Natural killer cell (primary cell): ENCODE measurements around the gene COL5A1. TPM values are rescaled to one million over a fixed set of nuclear protein-coding genes. Genes with fewer than 3 reads are reported as not detected.

ENCODE experiments used
- ATAC-seq, 3 donors: fragments of 150-1000 bp in 2 of 3; fragments of 200-7000 bp in 1 of 3; cut with Tn5 transposase; 1 replicate in 1 of 3; 2 replicates in 2 of 3; pipeline ENCODE4 v1.10.0; 2021; ENCODE audit warnings: mild to moderate bottlenecking in 2 of 3, moderate library complexity in 2 of 3
- DNase-seq, 2 donors: peaks; one replicate each; pipeline versions ENCODE4 v3.0.0 to v3.0.0-alpha.2; 2013 to 2021; ENCODE audit warnings: mixed read lengths in 1 of 2
- H3K27ac ChIP-seq: one replicate; pipeline ENCODE4 v1.5.1; 2013; ENCODE audit warnings: mild to moderate bottlenecking, low read length
- H3K27me3 ChIP-seq: one replicate; pipeline ENCODE4 v1.6.1; 2013; ENCODE audit warnings: low read length; ENCODE audit not compliant: control insufficient read depth, insufficient read depth
- H3K36me3 ChIP-seq: one replicate; pipeline ENCODE4 v1.6.1; 2013; ENCODE audit warnings: low read length; ENCODE audit not compliant: control insufficient read depth, insufficient read depth
- H3K4me1 ChIP-seq: one replicate; pipeline ENCODE4 v1.6.1; 2013; ENCODE audit warnings: low read length; ENCODE audit not compliant: control insufficient read depth, insufficient read depth
- H3K4me3 ChIP-seq: one replicate; pipeline ENCODE4 v1.5.1; 2013; ENCODE audit warnings: low read length
- H3K9me3 ChIP-seq: one replicate; pipeline ENCODE4 v1.6.1; 2013; ENCODE audit warnings: low read length; ENCODE audit not compliant: control insufficient read depth, insufficient read depth
- H3K27ac Mint-ChIP-seq, 2 donors: one replicate each; pipeline ENCODE4 v1.8.0; 2022; ENCODE audit warnings: mild to moderate bottlenecking in 2 of 2, mixed read lengths in 2 of 2, moderate library complexity in 1 of 2
- H3K27me3 Mint-ChIP-seq, 2 donors: one replicate each; pipeline ENCODE4 v1.8.0; 2022; ENCODE audit warnings: low read depth in 2 of 2, mixed read lengths in 2 of 2
- H3K36me3 Mint-ChIP-seq: one replicate; pipeline ENCODE4 v1.8.0; 2022; ENCODE audit warnings: mixed read lengths
- H3K4me1 Mint-ChIP-seq, 2 donors: one replicate each; pipeline ENCODE4 v1.8.0; 2022; ENCODE audit warnings: mixed read lengths in 2 of 2
- H3K4me3 Mint-ChIP-seq: one replicate; pipeline ENCODE4 v1.8.0; 2022; ENCODE audit warnings: mild to moderate bottlenecking, moderate library complexity, mixed read lengths
- H3K9me3 Mint-ChIP-seq, 2 donors: one replicate each; pipeline ENCODE4 v1.8.0; 2022; ENCODE audit warnings: mixed read lengths in 2 of 2
- WGBS: methylation state at CpG from one replicate; pipeline ENCODE4 v1.1.7; 2013; ENCODE audit warnings: missing lambda C conversion rate; ENCODE audit not compliant: insufficient coverage; 5-methylcytosine and 5-hydroxymethylcytosine counted together
- intact Hi-C: fragments of 100-400 bp; cut with micrococcal nuclease; formaldehyde crosslinking; loops from one replicate; pipeline ENCODE4 v1.14.2; 2022
- total RNA-seq, 4 donors: library from RNA; stranded (reverse); fragments of 120-200 nt in 1 of 4; gene quantifications; one replicate each; pipeline versions ENCODE4 v1.2.3 to v1.2.4, GENCODE V29; 2013 to 2022
- TF ChIP-seq, protein P1 (sequence below): fragments of 200-600 bp; IDR thresholded peaks from one replicate; pipeline ENCODE4 v1.8.0; 2022; ENCODE audit warnings: antibody characterized with exemption

COL5A1 gene
- total RNA-seq, 3 donors from 2014 or later (not counting 1 experiment from before 2014, with no cell fraction given): 0.11 to 0.28 (median 0.23) TPM

DNA sequence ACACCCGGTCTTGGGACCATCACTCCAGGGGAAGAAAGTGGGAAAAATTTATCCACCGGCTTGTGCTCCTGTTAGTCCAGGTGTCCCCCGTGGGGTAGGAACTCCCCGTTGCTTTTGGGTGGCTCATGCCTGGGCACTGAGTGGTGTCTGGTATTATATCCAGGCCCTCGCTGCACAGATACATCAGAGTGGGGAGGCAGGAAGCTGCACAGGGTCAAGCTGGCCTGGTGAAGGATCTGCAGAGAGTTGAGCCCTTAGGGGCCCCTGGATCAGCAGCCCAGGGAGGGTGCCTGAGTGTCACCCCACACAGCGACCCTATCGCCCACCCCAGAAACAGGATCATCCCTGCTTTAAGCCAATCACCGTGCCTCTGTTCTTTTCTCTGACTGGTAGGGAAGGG is 24.4 kb upstream of the COL5A1 start:
- H3K9me3 ChIP-seq: no peaks in the 10 kb centered on the region
- ATAC-seq: no peak
- peaks cover 0 to 3% of the 10 kb centered on the region in 2 donors for H3K27me3 Mint-ChIP-seq
- H3K27ac Mint-ChIP-seq: no peak overlapping the region
- no peak overlapping the region for H3K4me3 ChIP-seq
- no peaks in the 10 kb centered on the region for H3K27me3 ChIP-seq
- H3K36me3 ChIP-seq: no peaks in the 10 kb centered on the region
- DNase-seq: peak in 1 of 2 donors; percentile 7
- TF ChIP-seq, protein P1, sequence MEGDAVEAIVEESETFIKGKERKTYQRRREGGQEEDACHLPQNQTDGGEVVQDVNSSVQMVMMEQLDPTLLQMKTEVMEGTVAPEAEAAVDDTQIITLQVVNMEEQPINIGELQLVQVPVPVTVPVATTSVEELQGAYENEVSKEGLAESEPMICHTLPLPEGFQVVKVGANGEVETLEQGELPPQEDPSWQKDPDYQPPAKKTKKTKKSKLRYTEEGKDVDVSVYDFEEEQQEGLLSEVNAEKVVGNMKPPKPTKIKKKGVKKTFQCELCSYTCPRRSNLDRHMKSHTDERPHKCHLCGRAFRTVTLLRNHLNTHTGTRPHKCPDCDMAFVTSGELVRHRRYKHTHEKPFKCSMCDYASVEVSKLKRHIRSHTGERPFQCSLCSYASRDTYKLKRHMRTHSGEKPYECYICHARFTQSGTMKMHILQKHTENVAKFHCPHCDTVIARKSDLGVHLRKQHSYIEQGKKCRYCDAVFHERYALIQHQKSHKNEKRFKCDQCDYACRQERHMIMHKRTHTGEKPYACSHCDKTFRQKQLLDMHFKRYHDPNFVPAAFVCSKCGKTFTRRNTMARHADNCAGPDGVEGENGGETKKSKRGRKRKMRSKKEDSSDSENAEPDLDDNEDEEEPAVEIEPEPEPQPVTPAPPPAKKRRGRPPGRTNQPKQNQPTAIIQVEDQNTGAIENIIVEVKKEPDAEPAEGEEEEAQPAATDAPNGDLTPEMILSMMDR: no peak
- H3K4me1 Mint-ChIP-seq: no peaks in the 10 kb centered on the region
- H3K4me1 ChIP-seq: no peaks in the 10 kb centered on the region
- no peak overlapping the region for H3K27ac ChIP-seq
- 92% methylated on average over 8 of the region's 8 CpGs for WGBS
- peaks cover 3 to 4% of the 10 kb centered on the region in 2 donors for H3K9me3 Mint-ChIP-seq
- H3K4me3 Mint-ChIP-seq: no peak overlapping the region
- no peaks in the 10 kb centered on the region for H3K36me3 Mint-ChIP-seq
- intact Hi-C loops: no loop called here

DNA sequence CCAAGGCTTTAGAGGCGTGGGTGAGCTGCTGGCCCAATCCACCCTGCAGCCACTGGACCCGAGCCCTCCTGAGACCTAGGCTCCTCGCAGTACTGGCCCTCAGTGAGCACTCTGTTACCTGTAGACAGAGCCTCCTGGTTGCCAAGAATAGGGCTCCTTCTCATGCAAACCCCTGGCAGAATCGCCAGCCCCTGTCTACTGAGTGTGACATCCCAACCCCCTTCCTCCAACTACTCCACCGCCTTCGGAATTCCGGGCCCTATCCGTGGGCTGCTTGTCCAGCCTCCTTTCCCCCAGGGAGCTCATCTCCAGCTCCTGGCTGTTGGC is 23.8 kb upstream of the COL5A1 start:
- Mint-ChIP-seq H3K9me3 (no peaks in the 10 kb centered on the region), H3K27me3 (peaks cover 0 to 3% of the 10 kb centered on the region in 2 donors), H3K36me3 (no peaks in the 10 kb centered on the region), H3K4me1 (no peaks in the 10 kb centered on the region), H3K27ac (no peak overlapping the region), H3K4me3 (no peak overlapping the region)
- TF ChIP-seq, protein P1: no peak
- Histone ChIP-seq H3K4me3 (no peak overlapping the region), H3K27me3 (no peaks in the 10 kb centered on the region), H3K9me3 (no peaks in the 10 kb centered on the region), H3K27ac (no peak overlapping the region), H3K4me1 (no peaks in the 10 kb centered on the region), H3K36me3 (no peaks in the 10 kb centered on the region)
- intact Hi-C loops: no loop called here
- WGBS: 85% methylated on average over 8 of the region's 8 CpGs
- no peak for ATAC-seq
- no peak for DNase-seq

DNA sequence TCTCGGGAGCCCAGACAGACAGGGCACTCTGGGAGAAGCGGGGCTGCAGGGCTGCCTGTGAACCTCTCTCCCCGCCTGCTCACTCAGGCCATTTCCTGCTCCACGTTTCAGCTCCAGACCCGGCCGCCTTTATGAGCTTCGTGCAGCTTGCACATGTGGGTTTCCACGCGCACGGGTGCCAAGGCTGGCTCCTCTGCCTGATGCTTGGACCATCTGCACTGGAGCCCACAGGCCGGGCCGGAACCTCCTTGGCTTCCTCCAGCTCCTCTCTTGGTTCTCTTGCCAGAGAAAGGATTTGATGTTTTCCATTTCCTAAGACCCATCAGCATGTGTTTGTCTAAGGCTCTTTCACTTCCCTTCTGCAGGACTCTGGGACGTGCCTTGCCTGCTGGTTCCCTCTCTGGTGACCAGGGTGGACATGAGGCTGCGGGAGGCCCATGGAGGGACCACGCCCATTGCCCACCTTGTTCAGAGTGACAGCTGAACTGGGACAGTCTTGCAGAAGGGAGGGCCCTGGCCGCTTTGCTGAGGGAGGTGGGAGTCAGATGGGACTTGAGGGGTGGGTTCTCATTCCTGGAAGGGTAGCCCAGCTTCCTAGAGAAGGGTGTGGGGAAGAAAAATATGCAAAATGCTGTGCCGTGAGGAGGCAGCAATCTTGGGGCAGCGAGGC is 23.3 kb upstream of the COL5A1 start:
- 84% methylated on average over 18 of the region's 18 CpGs for WGBS
- no peak overlapping the region for H3K27ac Mint-ChIP-seq
- Histone ChIP-seq H3K4me1 (no peaks in the 10 kb centered on the region), H3K27ac (no peak overlapping the region), H3K4me3 (no peak overlapping the region), H3K36me3 (no peaks in the 10 kb centered on the region), H3K9me3 (no peaks in the 10 kb centered on the region), H3K27me3 (no peaks in the 10 kb centered on the region)
- TF ChIP-seq, protein P1: no peak
- no peaks in the 10 kb centered on the region for H3K9me3 Mint-ChIP-seq
- ATAC-seq (no peak), DNase-seq (peak in 1 of 2 donors; percentile 11)
- intact Hi-C loops: no loop called here
- H3K36me3 Mint-ChIP-seq: no peaks in the 10 kb centered on the region
- H3K4me3 Mint-ChIP-seq: no peak overlapping the region
- H3K27me3 Mint-ChIP-seq: peaks cover 0 to 3% of the 10 kb centered on the region in 2 donors
- no peaks in the 10 kb centered on the region for H3K4me1 Mint-ChIP-seq

DNA sequence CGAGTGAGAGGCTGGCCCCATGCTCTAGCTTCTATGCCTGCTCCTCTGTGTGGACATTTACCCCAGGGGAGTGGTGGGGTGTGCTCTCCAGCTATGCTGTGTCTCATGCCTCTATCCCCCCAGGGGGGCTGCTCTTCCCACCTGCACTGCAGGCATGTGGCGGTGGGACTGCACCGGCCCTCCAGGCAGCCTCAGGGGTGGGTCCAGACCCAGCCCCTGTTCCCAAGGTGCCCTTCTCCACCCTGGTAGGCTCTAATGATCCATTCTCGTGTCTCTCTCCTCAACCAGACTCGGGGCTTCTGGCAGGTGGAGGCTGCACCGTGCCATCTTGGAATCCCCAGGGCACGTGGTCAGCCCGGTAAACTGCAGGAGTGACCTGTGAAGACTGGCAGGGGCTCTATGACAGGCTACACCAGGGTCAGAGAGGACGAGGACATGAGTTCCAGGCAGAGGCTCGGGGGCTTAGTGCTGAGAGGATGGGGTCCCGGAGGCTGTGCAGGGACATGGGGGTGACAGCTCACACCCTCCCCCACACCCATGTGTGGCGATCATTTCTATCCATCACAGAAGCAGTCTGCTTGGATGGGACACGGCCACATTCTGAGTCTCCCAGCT is 22.7 kb upstream of the COL5A1 start:
- intact Hi-C loops: no loop called here
- Histone ChIP-seq H3K4me3 (no peak overlapping the region), H3K4me1 (no peaks in the 10 kb centered on the region), H3K27me3 (no peaks in the 10 kb centered on the region), H3K36me3 (no peaks in the 10 kb centered on the region), H3K9me3 (no peaks in the 10 kb centered on the region), H3K27ac (no peak overlapping the region)
- Mint-ChIP-seq H3K4me1 (no peaks in the 10 kb centered on the region), H3K27me3 (peaks cover 0 to 3% of the 10 kb centered on the region in 2 donors), H3K27ac (no peak overlapping the region), H3K36me3 (no peaks in the 10 kb centered on the region), H3K4me3 (no peak overlapping the region), H3K9me3 (no peaks in the 10 kb centered on the region)
- ATAC-seq: no peak
- peak in 1 of 2 donors; percentile 8 for DNase-seq
- WGBS: 89% methylated on average over 13 of the region's 13 CpGs
- TF ChIP-seq, protein P1: no peak
